HepG2 (cell line): ENCODE measurements around the gene NUP107. TPM values are rescaled to one million over a fixed set of nuclear protein-coding genes. Genes with fewer than 3 reads are reported as not detected.

Experiments used
- ATAC-seq: fragments of 200-7000 bp; cut with Tn5 transposase; 3 replicates; pipeline ENCODE4 v1.9.1; 2020; ENCODE audit warnings: mild to moderate bottlenecking, moderate library complexity
- BruUV-seq: library from RNA; stranded (reverse); fragments of 400-500 nt; replicated peaks from 2 replicates; lab custom pipeline; 2021; lab: Mats Ljungman, UMichigan
- CTCF ChIA-PET: fragments of 300-600 bp; formaldehyde crosslinking; extraction: SDS; loops from one replicate; lab custom pipeline; 2021; ENCODE audit warnings: low total read pairs, inconsistent platforms, low intra/inter-chr PET ratio; lab: Yijun Ruan, JAX
- POLR2A ChIA-PET: fragments of 350-600 bp; sonication (Branson Sonifier 250); formaldehyde crosslinking; loops from one replicate; lab custom pipeline; 2020; ENCODE audit warnings: antibody characterized with exemption, inconsistent platforms; lab: Yijun Ruan, JAX
- DNase-seq: peaks from one replicate; pipeline ENCODE4 v3.0.0-alpha.2; 2015; ENCODE audit warnings: low spot score
- FAIRE-seq: peaks from 3 replicates; lab custom pipeline; 2011; peaks lifted over from hg19 to GRCh38; lab: Jason Lieb, UNC
- H2AFZ ChIP-seq: one replicate; pipeline ENCODE4 v1.6.1; 2011; ENCODE audit warnings: low read length, inconsistent platforms
- H3K27ac ChIP-seq: fragments of 300-600 bp; 3 replicates; pipeline ENCODE4 v1.8.0; 2011; ENCODE audit warnings: mixed run types, mild to moderate bottlenecking, mixed read lengths, low read length, inconsistent platforms; ENCODE audit not compliant: insufficient read depth; ENCODE audit errors: extremely low read length
- H3K27me3 ChIP-seq, 2 experiments: fragments of 200-600 bp in 1 of 2; 2 replicates in 1 of 2; 3 replicates in 1 of 2; pipeline versions ENCODE4 v1.6.0 to v1.8.0; 2011; ENCODE audit warnings: low read length in 2 of 2, mild to moderate bottlenecking in 2 of 2, moderate library complexity in 2 of 2, inconsistent platforms in 1 of 2; ENCODE audit not compliant: insufficient read depth in 2 of 2, control insufficient read depth in 1 of 2
- H3K36me3 ChIP-seq, 2 experiments: fragments of 200-600 bp in 1 of 2; replicated peaks in 1 of 2; 2 replicates in 1 of 2; 3 replicates in 1 of 2; pipeline versions ENCODE4 v1.5.1 to v1.8.0; 2011; ENCODE audit warnings: low read length in 2 of 2, inconsistent platforms in 1 of 2; ENCODE audit not compliant: insufficient read depth in 2 of 2, control insufficient read depth in 1 of 2
- H3K4me1 ChIP-seq: 2 replicates; pipeline ENCODE4 v1.5.1; 2012; ENCODE audit warnings: low read length, inconsistent platforms; ENCODE audit not compliant: insufficient read depth
- H3K4me2 ChIP-seq: 2 replicates; pipeline ENCODE4 v1.6.0; 2011; ENCODE audit warnings: low read depth, low read length, inconsistent platforms
- H3K4me3 ChIP-seq, 3 experiments: fragments of 200-600 bp in 1 of 3; sonication (generic), shearing (Covaris generic) in 1 of 3; replicated peaks in 1 of 3; 2 replicates each; pipeline ENCODE4 v1.5.1; 2011 to 2016; ENCODE audit warnings: low read length in 3 of 3, inconsistent platforms in 2 of 3, low read depth in 2 of 3, mild to moderate bottlenecking in 2 of 3, control low read depth in 1 of 3, mixed read lengths in 1 of 3; ENCODE audit not compliant: insufficient read depth in 1 of 3
- H3K79me2 ChIP-seq: one replicate; pipeline ENCODE4 v1.6.1; 2011; ENCODE audit warnings: low read length, inconsistent platforms; ENCODE audit not compliant: insufficient read depth
- H3K9ac ChIP-seq: 2 replicates; pipeline ENCODE4 v1.6.0; 2011; ENCODE audit warnings: mild to moderate bottlenecking, low read depth, low read length, inconsistent platforms; ENCODE audit not compliant: insufficient read depth
- H3K9me3 ChIP-seq: 2 replicates; pipeline ENCODE4 v1.5.1; 2012; ENCODE audit warnings: mild to moderate bottlenecking, low read length
- H4K20me1 ChIP-seq: 2 replicates; pipeline ENCODE4 v1.6.0; 2011; ENCODE audit warnings: inconsistent platforms, mild to moderate bottlenecking, low read length, moderate library complexity; ENCODE audit not compliant: insufficient read depth
- NRL ChIP-seq: sonication (generic); formaldehyde crosslinking; IDR thresholded peaks from 2 replicates; pipeline ENCODE4 v1.5.0; 2020; ENCODE audit warnings: missing genetic modification reagents, mild to moderate bottlenecking, moderate library complexity, borderline replicate concordance
- SSRP1 ChIP-seq: IDR thresholded peaks from 2 replicates; pipeline ENCODE4 v1.6.1; 2016; ENCODE audit warnings: control low read depth
- ZBTB21 ChIP-seq: sonication (generic); formaldehyde crosslinking; IDR thresholded peaks from 2 replicates; pipeline ENCODE4 v1.4.0; 2020; ENCODE audit warnings: missing genetic modification reagents
- ZNF136 ChIP-seq: sonication (generic); formaldehyde crosslinking; IDR thresholded peaks from 2 replicates; pipeline ENCODE4 v1.8.1; 2022; ENCODE audit warnings: low read depth, mild to moderate bottlenecking, moderate library complexity, missing genetic modification reagents
- ZNF24 ChIP-seq: fragments of 450-650 bp; IDR thresholded peaks from 2 replicates; pipeline ENCODE4 v1.6.1; 2017; ENCODE audit warnings: antibody characterized with exemption, mild to moderate bottlenecking
- WGBS: methylation state at CpG from one replicate; pipeline ENCODE4 v1.1.6; 2017; ENCODE audit warnings: low lambda C conversion rate; 5-methylcytosine and 5-hydroxymethylcytosine counted together
- in situ Hi-C: cut with HindIII; loops from 2 replicates; pipeline ENCODE4 v1.10.0; 2017; ENCODE audit warnings: low pct_unique_long_range_greater_than_20kb; ENCODE audit not compliant: extremely low pct_ligation_motif_present
- intact Hi-C: fragments of 100-400 bp; cut with micrococcal nuclease; formaldehyde crosslinking; loops from one replicate; pipeline ENCODE4 v1.10.0; 2022; ENCODE audit not compliant: unreplicated experiment
- polyA plus RNA-seq, 8 experiments: library from polyadenylated mRNA; depleted of rRNA in 3 of 8; stranded (reverse) in 7 of 8; unstranded in 1 of 8; fragments of >200 nt; fragmentation: Illumina TruSeq in 4 of 8; extraction: Trizol in 4 of 8; gene quantifications; 2 replicates each; pipeline versions ENCODE4 v1.2.1 to v1.2.3, GENCODE V29; 2011 to 2016; ENCODE audit warnings: low read depth in 4 of 8, missing spikeins in 1 of 8, mixed read lengths in 1 of 8; ENCODE audit not compliant: insufficient read depth in 1 of 8
- total RNA-seq, 5 experiments: library from RNA; depleted of rRNA; stranded (reverse); fragments of >200 nt; fragmentation: Illumina TruSeq; extraction: Trizol; gene quantifications; 2 replicates each; pipeline ENCODE4 v1.2.3, GENCODE V29; 2016; ENCODE audit warnings: low read depth in 1 of 5
- TF ChIP-seq, protein P1 (sequence below): sonication (generic); formaldehyde crosslinking; IDR thresholded peaks from 2 replicates; pipeline ENCODE4 v1.5.0; 2020; ENCODE audit warnings: mild to moderate bottlenecking, missing genetic modification reagents, moderate library complexity

Gene NUP107
- total and polyA plus RNA-seq, 2 of the 13 experiments (the other 11 are each of a cell fraction or from before 2014, with no cell fraction given), result 54.7 to 100 TPM

DNA sequence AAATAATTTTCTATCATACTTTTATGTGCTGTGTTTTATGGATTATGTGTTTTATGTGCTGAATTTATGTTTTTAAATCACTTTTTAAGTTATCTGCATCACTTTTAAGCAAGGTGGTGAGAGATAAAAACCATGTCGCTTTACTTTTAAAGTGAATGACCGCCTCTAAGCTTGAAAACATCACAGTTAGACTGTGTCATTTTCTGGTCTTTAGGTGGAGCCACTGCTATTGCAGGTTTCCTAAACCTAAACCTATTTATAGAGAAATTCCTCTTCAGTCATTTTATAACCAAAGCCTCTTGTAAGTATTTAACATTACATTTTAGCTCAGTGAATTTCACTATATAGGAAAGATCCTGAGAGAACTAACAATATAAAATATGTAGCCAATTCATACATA is 100.2 kb downstream of the NUP107 start:
- H3K9ac ChIP-seq, result peak overlapping the region; percentile 74
- H3K27me3 ChIP-seq, result no peaks in the 10 kb centered on the region
- no peaks in the 10 kb centered on the region for H4K20me1 ChIP-seq
- ATAC-seq, result peak; percentile 4; the same call in 2 of the 3 replicates
- H2AFZ ChIP-seq, result no peak overlapping the region
- peak overlapping the region in 2 of 3 experiments; percentile 13 to 36; a peak in 1 of 6 replicates for H3K4me3 ChIP-seq
- no TSS peak for BruUV-seq
- TF ChIP-seq, protein P1, sequence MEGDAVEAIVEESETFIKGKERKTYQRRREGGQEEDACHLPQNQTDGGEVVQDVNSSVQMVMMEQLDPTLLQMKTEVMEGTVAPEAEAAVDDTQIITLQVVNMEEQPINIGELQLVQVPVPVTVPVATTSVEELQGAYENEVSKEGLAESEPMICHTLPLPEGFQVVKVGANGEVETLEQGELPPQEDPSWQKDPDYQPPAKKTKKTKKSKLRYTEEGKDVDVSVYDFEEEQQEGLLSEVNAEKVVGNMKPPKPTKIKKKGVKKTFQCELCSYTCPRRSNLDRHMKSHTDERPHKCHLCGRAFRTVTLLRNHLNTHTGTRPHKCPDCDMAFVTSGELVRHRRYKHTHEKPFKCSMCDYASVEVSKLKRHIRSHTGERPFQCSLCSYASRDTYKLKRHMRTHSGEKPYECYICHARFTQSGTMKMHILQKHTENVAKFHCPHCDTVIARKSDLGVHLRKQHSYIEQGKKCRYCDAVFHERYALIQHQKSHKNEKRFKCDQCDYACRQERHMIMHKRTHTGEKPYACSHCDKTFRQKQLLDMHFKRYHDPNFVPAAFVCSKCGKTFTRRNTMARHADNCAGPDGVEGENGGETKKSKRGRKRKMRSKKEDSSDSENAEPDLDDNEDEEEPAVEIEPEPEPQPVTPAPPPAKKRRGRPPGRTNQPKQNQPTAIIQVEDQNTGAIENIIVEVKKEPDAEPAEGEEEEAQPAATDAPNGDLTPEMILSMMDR (CRISPR knock-in tag), result peak; percentile 39; the same call in 1 of the 2 replicates
- TF ChIP-seq ZNF136 (CRISPR knock-in tag) (no peak), ZBTB21 (CRISPR knock-in tag) (no peak), NRL (no peak), SSRP1 (CRISPR knock-in tag) (0 out of 2 replicates have a peak, but pooled peaks have one; percentile 13), ZNF24 (peak; percentile 30; the same call in 1 of the 2 replicates)
- TF ChIP-seq, all 625 proteins: peak for 3
- intact Hi-C loops, result loop anchor here (1.0 kb wide), 3 partner anchors 21 to 101 kb away; partner anchors contain the start of genes MDM2, NUP107 and SLC35E3
- FAIRE-seq (peak; percentile 23), DNase-seq (peak; percentile 56)
- Histone ChIP-seq H3K4me2 (peak overlapping the region; percentile 63), H3K4me1 (peaks cover 85% of the 10 kb centered on the region), H3K79me2 (peaks cover 7% of the 10 kb centered on the region), H3K9me3 (no peaks in the 10 kb centered on the region), H3K27ac (peak overlapping the region; percentile 91), H3K36me3 (no peaks in the 10 kb centered on the region; a peak in 2 of 5 replicates)
- CTCF ChIA-PET, result interaction anchor here (1.5 kb wide), 1 partner anchor 22 kb away, joined by 3 read pairs; no protein-coding TSS in a partner anchor
- in situ Hi-C loops, result no loop called here
- POLR2A ChIA-PET, result interaction anchor here (1.0 to 9.2 kb wide), 8 partner anchors 14 to 546 kb away, joined by 3 to 184 read pairs (median 18); partner anchors contain the start of genes MDM2 and SLC35E3
- 16% methylated on average over 2 of the region's 2 CpGs for WGBS
